ENCODE data around the gene TRIM8.

Gene TRIM8

DNA sequence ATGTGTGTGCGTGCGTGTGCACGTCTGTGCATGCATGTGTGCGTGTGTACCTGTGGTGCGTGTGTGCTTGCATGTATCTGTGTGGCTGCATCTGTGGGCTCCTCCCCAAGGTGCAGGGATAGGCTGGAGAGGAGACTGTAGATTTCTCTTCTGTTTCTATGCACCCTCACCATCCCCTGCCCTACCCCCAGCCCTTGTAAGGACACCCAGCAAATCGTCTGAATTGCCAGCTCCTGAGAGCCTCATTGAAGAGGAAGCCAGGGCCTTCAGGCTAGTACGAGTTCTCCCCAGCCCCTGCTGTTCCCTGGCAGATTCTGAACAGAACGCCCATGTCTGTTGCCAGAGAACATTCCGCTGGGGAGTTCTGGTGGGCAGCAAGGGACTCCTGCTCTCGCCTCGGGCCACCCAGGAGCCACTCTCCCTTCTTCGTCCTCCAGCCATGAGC is 17.0 kb upstream of the TRIM8 start:
- no peak overlapping the region for H3K4me3 ChIP-seq (ENCODE audit: low read depth in 1 of 2, low read length in 2 of 2)
- H4K20me1 ChIP-seq (ENCODE audit: insufficient read depth, low read length) = no peaks in the 10 kb centered on the region
- H3K4me1 ChIP-seq (ENCODE audit: insufficient read depth, low read length) = no peaks in the 10 kb centered on the region
- no peak overlapping the region for H3K4me2 ChIP-seq (ENCODE audit: insufficient read depth, low read length)
- DNase-seq (no peak), ATAC-seq (ENCODE audit: insufficient read depth, low read depth) (no peak)
- H3K79me2 ChIP-seq (ENCODE audit: insufficient read depth, low read length) = no peaks in the 10 kb centered on the region
- H2AFZ ChIP-seq (ENCODE audit: low read depth, low read length) = no peak overlapping the region
- TF ChIP-seq EZH2 (IDR thresholded peaks at IDR 0.05; ENCODE audit: borderline replicate concordance, low read depth, low read length, severe bottlenecking) = no peak
- no peak for TF ChIP-seq CTCF (IDR thresholded peaks at IDR 0.05; ENCODE audit: borderline replicate concordance, extremely low read depth, low read length, poor library complexity, severe bottlenecking)
- H3K27me3 ChIP-seq (ENCODE audit: insufficient read depth, low read length, poor library complexity) = no peaks in the 10 kb centered on the region
- H3K36me3 ChIP-seq (ENCODE audit: insufficient read depth, low read length) = no peaks in the 10 kb centered on the region
- H3K27ac ChIP-seq (ENCODE audit: low read length) = no peak overlapping the region
- H3K9ac ChIP-seq (ENCODE audit: low read depth, low read length) = no peak overlapping the region
- no peaks in the 10 kb centered on the region for H3K9me3 ChIP-seq (ENCODE audit: insufficient read depth, low read length, severe bottlenecking)

- Histone ChIP-seq H3K27me3 (ENCODE audit: insufficient read depth, low read length, poor library complexity) (no peaks in the 10 kb centered on the region), H3K79me2 (ENCODE audit: insufficient read depth, low read length) (no peaks in the 10 kb centered on the region), H3K4me3 (ENCODE audit: low read depth in 1 of 2, low read length in 2 of 2) (no peak overlapping the region), H3K4me2 (ENCODE audit: insufficient read depth, low read length) (no peak overlapping the region), H4K20me1 (ENCODE audit: insufficient read depth, low read length) (no peaks in the 10 kb centered on the region), H3K9me3 (ENCODE audit: insufficient read depth, low read length, severe bottlenecking) (no peaks in the 10 kb centered on the region), H3K9ac (ENCODE audit: low read depth, low read length) (no peak overlapping the region), H2AFZ (ENCODE audit: low read depth, low read length) (no peak overlapping the region), H3K4me1 (ENCODE audit: insufficient read depth, low read length) (no peaks in the 10 kb centered on the region), H3K36me3 (ENCODE audit: insufficient read depth, low read length) (no peaks in the 10 kb centered on the region), H3K27ac (ENCODE audit: low read length) (no peak overlapping the region)
- TF ChIP-seq CTCF (IDR thresholded peaks at IDR 0.05; ENCODE audit: borderline replicate concordance, extremely low read depth, low read length, poor library complexity, severe bottlenecking) (no peak), EZH2 (IDR thresholded peaks at IDR 0.05; ENCODE audit: borderline replicate concordance, low read depth, low read length, severe bottlenecking) (no peak)
- no peak for ATAC-seq (ENCODE audit: insufficient read depth, low read depth)
- DNase-seq = no peak
These were observed 16.5 kb upstream of the TRIM8 start for GRCh38 chr10:102627736-102628293.

DNA sequence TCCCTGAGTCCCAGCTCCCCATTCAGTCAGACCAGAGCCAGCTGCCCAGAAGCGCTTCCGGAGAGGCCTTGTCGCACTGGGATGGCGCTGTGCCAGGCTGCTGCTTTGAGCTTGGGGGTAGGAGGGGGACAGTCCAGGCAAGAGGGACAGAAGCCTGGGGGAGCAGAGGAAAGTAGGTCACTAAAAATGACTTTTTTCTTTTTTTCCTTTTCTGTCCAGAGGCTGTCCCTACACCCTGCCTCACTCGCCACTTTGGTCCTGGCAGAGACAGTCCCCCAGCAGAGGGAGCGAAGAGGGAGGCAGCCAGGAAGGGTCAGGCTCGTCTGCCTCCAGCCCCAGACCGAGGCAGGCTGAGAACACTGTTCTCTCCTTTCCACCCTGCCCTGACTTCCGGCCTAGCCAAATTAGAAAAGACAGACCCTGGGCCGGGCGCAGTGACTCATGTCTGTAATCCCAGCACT is 15.8 kb upstream of the TRIM8 start:
- H3K4me3 ChIP-seq (ENCODE audit: low read depth in 1 of 2, low read length in 2 of 2) = no peak overlapping the region
- no peak for TF ChIP-seq EZH2 (IDR thresholded peaks at IDR 0.05; ENCODE audit: borderline replicate concordance, low read depth, low read length, severe bottlenecking)
- no peak for TF ChIP-seq CTCF (IDR thresholded peaks at IDR 0.05; ENCODE audit: borderline replicate concordance, extremely low read depth, low read length, poor library complexity, severe bottlenecking)
- H3K36me3 ChIP-seq (ENCODE audit: insufficient read depth, low read length) = no peaks in the 10 kb centered on the region
- DNase-seq = no peak
- H3K4me1 ChIP-seq (ENCODE audit: insufficient read depth, low read length) = no peaks in the 10 kb centered on the region
- no peaks in the 10 kb centered on the region for H3K27me3 ChIP-seq (ENCODE audit: insufficient read depth, low read length, poor library complexity)
- no peak overlapping the region for H3K9ac ChIP-seq (ENCODE audit: low read depth, low read length)
- H3K4me2 ChIP-seq (ENCODE audit: insufficient read depth, low read length) = no peak overlapping the region
- H3K27ac ChIP-seq (ENCODE audit: low read length) = no peak overlapping the region
- H3K9me3 ChIP-seq (ENCODE audit: insufficient read depth, low read length, severe bottlenecking) = no peaks in the 10 kb centered on the region
- no peaks in the 10 kb centered on the region for H3K79me2 ChIP-seq (ENCODE audit: insufficient read depth, low read length)
- H2AFZ ChIP-seq (ENCODE audit: low read depth, low read length) = no peak overlapping the region
- H4K20me1 ChIP-seq (ENCODE audit: insufficient read depth, low read length) = no peaks in the 10 kb centered on the region
- no peak for ATAC-seq (ENCODE audit: insufficient read depth, low read depth)

Measured in DND-41 (cell line).